GOT3 (cell line): ENCODE results near the gene CECR2.

Source experiments
- DNase-seq: peaks from one replicate; lab custom pipeline; 2025; ENCODE audit warnings: mixed read lengths; lab: John Stamatoyannopoulos, UW

The CECR2 gene

DNA sequence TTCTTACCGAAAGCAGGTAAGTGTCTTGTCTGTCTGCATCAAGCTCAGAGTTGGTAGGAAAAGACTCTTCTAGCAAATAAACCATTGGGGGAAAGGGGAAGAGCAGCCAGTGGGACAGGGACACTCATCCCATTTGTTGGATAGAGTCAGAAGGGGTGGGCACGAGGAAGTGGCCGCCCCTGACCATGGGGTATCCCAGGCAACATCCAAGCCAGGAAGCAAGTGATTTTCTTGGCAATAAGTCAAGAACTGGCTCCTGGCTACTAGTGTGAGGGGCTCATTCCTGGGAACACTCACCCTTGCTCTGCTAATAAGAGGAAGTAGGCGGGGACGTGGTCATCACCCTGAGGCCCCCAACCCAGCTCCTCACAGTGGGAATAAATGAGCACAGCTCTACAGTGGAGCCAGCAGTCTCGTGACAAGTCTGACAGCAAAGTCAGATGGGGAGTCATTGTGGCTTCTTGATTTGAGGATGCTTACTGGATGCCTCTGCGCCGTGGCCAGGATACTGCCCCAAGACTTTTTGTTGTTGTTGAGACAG, 200.8 kb downstream of the CECR2 start:
- DNase-seq: no peak

DNA sequence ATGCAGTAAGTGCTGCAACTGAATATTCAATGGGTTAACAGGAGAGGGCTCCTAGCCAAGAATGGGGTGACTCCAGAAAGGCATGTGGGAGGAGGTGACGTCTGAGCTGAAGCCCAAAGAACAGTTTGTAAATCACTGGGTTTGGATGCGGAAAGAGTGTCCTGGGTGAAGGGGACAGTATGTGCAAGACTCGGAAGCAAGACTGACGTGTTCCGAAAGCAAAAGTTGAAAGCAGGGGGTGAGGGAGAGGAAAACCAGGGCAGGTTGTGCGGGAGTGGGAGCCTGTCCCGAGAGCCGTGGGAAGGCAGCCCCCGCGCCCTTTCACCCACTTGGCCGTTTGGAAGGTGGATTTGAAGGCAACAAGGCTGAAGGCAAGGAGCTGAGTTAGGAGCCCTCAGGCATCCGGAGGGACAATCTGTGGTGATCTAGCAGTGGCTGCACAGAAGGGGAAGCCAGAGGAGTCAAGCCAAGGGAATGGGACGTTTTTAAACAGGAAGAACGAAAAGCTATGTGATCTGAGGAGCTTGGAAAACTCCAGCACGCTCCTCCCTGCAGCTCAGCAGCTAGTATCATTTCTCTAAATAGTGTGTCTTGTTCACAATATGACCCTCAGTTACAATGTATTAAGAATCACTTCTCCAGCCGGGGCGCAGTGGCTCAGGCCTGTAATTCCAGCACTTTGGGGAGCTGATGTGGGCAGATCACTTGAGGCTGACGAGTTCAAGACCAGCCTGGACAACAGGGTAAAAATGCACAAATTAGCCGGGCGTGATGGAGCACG, 201.8 kb downstream of the CECR2 start:
- no peak for DNase-seq

DNA sequence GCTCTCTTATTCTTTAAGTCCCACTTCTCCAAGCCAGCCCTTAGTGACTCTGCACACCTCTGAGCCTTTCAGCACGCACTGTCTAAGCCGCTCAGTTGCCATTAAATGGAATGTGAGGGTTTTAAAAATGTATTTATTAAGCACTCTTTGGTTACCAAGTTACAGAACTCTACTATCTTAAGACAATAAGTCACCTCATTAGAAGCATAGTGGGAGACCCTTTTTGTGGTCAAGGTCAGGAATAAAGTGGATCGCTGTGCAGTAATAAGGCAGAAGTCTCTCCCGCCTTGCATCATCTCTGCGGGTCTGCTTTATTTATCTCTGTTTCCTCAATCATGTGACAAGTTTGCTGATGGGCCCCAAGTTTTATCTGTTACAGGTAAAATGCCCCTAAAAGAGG, 205.9 kb downstream of the CECR2 start:
- DNase-seq: no peak

DNA sequence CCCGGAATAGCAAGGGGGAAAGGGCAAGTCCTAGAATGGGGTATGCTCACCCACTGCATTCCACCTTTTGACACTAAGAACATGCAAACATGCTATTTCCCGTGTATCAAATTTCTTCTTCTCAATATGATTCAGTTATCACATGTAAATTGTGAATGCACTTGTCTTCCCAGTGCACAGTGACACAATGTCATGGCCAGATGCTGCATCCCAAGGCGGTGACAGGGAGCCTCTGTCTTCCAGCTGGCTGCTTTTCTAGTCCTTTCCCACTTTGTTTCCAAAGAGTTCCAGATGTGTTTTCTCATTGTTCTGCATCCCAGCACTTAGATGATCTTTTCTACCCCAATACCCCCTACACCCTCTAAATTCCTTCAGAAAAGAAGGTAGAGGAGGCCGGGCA, 206.4 kb downstream of the CECR2 start:
- DNase-seq: no peak

DNA sequence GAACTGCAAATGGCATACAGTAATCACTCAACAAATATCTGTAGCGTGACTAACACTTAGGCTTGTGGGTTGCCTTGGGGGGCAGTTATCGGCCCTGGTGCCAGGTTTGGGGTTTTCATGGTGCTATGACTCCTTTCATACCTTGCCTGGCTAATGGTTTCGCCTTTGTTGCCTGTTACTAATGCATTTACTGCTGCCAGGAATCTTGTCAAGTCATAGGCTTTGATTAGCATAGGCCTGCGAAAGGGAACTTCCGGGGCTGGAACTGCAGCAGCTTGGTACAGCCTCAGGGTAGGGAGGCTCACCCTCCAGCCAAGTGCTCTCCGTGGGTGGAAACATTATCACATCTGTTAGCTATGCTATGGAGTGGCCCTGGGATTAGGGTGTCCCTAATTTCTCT, 207.2 kb downstream of the CECR2 start:
- no peak for DNase-seq

DNA sequence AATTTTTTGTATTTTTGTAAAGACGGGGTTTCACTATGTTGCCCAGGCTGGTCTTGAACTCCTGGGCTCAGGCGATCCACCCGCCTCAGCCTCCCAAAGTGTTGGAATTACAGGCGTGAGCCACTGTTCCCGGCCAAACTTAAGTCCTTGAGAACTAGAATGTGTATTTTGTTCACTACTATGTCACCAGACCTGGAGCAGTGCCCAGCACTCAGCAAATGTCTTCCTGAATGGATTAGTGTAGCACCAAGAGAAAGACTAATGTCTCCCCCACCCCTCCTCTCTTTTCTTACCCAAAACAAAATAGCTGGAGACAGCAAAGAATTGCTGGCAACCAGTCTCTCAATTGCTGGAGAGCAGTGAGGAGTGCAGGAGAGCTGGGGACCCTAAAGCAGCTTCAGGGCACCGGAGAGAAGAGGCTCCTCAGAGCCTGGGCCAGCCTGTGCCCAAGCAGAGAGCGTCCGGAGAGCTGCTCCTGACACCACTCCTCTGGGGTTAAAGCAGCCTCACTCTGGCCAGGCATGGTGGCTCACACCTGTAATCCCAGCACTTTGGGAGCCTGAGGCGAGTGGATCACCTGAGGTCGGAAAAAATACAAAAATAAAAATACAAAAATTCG, 209.0 kb downstream of the CECR2 start:
- DNase-seq: no peak

DNA sequence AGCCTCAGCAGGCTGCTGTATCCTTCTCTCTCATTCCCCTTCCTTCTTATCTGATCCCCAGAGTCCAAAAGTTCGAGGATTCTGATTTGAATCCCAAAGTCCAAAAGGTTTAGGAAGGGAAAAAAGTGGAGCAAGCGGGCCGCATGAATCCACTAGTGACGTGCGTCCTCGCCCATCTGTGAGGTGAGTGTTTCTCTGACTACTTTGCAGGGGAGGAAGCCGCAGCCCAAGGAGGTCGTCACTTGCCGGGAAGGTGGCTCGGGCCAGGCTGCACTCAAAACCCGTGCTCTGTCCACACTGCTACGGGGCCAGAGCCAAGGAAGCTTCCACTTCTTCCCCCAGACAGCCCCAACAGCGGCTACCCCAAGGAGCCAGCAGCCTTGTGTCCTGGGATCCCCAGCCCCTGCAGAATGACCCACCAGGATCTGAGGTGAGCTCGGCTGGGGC, 210.3 kb downstream of the CECR2 start:
- no peak for DNase-seq

DNA sequence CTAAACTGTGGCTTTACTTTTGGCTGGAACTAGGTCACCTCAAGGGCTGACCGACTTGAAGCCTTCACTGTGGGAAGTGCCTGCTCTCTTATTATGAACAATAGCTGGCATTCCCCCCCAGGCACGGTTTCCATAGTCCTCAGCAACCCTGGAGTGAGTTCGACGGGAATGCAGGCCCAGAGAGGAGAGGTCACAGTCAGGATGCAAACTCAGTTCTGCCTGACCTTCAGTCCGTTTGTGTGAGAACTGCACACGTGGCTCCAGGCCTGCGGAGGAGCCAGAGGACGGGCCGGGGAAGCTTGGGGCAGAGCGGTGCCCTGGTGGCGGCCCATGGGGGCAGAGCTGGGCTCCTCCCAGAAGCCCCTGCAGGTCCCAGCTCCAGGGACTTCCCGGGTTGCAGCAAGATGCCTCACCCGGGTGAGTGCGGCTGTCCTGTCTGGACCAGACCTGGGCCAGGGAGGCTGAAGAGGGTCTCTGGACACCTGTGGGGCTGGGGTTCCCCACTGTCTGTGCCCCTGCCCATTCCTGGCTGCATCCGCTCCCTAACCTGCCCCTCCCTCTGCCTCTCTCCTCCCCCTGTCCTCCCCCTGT, 211.3 kb downstream of the CECR2 start:
- no peak for DNase-seq

DNA sequence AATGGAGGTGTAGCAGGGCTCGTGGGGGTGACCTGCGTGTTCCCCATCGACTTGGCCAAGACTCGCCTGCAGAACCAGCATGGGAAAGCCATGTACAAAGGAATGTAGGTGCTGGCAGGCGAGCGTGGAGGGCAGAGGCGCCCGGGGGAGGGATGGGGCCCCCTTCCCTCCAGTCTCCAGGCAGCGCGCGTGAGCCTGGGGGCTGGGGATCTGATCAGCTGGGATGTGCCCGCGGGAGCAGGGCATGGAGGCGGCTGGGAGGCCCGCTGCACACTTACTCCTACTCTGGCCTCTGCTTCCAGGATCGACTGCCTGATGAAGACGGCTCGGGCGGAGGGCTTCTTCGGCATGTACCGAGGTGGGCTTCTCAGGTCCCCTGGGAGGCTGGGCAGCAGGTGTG, 211.8 kb downstream of the CECR2 start:
- no peak for DNase-seq

DNA sequence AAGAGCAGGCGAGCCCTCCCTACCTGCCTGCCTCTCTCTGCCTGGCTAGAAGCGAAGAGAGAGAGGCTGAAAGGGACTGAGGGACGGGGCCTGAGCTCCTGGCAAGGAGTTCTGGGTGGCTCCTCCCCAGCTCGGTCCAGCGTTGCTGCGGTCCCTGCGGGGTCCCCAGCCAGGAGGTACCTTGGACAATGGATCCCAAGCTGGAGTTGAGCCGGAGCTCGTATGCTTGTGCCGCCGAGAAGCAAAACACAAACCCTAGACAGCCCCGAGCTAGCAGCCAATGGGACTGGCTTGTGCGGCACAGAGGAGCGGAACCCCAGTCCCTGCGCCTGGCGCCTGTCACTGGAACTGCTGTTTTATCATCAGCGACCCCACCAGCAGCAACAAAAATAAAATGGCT, 212.4 kb downstream of the CECR2 start:
- DNase-seq: no peak

DNA sequence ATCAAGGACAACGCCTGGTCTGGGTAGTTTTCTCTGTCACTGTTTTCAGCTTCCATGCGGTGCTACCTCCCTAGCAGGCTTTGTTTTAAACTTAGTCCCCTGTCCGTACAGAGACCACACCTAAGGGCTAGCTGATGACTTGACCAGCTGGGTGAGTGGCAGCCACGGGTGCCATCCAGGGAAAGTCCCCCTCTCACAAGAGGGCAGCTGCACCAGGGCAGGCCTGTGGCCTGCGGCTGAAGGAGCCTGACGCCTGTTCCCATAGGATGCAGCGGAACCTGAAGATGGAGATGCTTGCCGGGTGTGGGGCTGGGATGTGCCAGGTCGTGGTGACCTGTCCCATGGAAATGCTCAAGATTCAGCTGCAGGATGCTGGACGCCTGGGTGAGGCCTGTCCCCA, 213.9 kb downstream of the CECR2 start:
- DNase-seq: no peak

DNA sequence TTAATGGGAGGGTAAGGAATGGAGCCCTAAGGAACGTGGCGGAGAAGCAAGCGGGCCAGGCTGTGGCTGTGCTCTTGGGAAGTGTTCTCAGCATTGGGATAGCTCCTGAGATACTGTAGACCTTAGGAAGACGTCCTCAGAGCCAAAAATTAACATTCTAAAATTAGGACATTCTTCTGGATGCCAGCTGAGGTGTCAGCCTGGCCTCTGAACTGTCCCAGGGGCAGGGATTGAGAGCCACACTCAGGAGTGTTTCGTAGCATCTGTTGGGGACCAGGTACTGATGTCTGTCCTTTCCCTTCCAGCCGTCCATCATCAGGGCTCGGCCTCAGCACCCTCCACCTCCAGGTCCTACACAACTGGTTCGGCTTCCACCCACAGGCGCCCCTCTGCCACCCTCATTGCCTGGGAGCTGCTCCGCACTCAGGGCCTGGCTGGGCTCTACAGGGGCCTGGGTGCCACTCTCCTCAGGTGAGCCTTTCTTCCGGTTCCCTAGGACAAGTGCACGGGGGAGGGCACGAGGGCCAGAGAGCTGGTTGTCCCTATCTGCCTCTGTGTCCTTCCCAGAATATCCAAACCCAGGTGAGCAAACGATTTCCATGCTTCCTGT, 217.7 kb downstream of the CECR2 start:
- no peak for DNase-seq

DNA sequence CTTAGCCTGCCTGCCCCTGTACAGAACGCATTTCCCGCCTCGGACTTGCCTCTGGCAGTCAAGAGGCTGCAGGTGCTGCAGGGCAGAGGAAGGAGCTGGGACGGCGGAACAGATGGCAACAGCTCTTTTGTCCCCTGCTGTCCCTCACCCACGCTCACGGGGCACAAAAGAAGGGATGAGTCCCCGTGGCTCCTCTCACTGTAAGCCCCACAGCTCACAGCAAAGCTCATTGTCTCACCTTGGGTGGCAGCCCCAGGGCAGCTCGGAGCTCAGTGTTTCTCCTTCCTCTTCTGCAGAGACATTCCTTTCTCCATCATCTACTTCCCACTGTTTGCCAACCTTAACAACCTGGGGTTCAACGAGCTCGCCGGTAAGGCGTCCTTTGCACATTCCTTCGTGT, 218.4 kb downstream of the CECR2 start:
- no peak for DNase-seq

DNA sequence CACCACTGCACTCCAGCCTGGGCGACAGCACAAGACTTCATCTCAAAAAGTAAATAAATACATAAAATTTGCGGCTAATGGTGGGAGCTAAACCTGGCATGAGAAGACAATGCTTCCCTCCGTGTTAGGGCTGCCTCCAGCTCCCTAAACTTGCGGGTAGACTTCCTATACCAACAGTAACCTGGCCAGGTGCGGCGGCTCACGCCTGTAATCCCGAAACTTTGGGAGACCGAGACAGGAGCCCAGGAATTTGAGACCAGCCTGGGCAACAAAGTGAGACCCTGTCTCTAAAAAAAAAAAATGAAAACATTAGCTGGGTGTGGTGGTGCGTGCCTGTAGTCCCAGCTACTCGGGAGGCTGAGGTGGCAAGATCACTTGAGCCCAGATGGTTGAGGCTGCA, 219.3 kb downstream of the CECR2 start:
- no peak for DNase-seq

DNA sequence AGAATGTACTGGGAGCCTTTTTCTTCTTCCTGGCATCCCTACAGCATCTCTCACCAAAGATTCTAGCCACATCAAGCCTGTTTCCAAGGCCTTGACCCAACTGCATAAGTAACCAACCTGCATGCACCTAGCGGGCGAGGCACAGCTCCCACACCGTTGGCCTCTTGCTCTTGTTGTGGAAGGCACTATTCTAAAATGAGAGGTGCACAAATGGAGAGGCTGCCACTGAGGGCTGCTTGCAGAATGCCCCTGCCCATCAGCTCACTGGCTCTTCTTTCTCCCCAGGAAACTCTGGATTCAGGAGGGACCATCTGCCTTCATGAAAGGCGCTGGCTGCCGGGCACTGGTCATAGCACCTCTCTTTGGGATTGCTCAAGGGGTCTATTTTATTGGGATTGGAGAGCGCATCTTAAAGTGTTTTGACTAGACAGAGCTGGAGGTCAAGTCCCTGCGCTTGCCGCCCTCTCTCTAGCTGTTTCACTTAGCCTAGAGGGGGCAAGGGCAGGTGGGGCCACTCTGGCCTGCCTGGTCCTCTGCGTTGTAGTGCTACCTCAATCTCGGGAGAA, 220.6 kb downstream of the CECR2 start:
- no peak for DNase-seq

DNA sequence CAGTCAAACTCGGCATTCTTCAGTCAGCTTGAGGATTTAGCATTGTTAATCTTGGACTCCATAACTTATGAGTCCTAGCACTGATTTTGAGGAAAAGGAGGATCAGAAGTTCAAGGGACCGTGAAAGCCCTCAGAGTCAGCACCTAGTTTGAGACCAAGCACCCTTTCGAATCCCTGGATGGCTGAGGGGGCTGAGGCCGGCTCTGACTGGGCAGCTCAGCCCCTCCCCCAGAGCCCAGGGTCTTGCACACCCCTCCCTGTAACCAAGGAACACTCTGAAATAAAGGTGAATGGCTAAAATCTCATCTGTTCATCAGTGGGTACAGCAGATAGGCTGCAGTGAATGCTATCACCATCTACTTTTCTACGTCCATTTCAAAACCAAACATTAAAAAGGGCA, 221.3 kb downstream of the CECR2 start:
- DNase-seq: no peak

DNA sequence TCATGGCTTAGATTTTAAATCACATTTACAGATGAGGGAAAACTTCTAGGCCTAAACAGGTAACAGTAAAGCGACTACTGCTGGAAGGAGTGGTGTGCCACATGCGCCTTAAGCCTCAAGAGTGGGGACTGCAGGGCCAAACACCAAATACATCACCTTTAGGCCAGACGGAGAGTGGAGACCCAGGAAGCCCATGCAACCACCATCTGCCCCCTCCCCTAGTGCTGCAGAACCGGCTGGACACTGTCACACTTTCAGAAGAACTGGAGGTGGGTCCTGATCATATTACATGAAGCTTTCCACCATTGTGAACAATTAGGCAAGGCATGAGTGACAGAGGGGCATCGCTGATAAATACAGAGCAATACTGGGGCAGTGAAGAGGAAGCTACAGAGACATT, 222.9 kb downstream of the CECR2 start:
- DNase-seq: no peak

DNA sequence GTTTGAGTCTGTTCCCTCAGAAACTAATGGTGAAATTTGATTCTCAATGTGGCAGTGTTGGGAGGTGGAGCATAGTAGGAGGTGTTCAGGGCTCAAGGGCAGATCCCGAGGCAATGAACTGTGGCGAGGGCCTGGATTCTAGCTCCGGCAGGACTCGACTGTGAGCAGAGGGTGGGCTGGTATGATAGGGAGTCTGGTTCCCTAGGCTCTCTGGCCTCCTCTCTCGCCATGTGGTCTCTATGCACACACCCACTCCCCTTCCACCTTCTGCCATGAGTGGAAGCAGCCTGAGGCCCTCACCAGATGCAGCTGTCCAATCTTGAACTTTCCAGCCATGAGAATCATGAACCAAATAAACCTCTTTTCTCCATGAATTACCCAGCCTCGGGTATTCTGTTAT, 227.0 kb downstream of the CECR2 start:
- no peak for DNase-seq

DNA sequence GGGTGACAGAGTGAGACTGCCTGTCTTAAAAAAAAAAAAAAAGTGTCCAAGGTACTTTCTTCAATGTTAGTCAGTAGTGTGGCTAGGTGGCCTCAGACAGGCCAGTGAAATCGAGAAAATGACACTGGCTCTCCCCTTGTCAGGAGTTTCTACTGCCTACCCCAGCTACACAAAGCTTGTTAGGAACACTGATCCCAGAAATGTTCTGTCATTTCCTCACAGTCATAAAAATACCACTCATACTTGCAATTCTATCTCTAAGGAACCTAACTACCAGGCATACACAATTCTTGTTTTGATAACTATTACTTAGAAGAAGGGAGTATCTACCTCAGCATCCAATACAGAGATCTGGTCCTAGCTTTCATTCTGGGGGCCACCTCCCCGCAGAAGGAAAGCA, 228.0 kb downstream of the CECR2 start:
- no peak for DNase-seq

DNA sequence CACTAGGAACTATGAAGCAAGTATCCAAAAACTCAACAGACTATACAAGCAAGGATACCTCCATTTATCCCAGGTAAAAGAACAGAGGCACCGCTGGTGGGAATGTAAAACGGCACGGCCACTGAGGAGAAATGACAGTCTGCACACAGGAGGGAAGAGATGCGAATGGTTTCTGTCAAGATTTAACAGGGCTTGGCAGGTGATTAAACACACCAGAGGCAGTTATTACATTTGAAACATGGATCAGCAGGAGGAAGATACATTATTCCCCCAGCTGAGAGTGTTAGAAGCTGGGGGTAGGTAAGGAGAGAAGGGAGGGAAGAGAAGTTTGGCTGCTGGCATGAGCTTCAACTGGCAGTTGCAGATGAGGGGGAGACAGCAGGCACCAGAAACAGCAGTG, 229.1 kb downstream of the CECR2 start:
- no peak for DNase-seq

DNA sequence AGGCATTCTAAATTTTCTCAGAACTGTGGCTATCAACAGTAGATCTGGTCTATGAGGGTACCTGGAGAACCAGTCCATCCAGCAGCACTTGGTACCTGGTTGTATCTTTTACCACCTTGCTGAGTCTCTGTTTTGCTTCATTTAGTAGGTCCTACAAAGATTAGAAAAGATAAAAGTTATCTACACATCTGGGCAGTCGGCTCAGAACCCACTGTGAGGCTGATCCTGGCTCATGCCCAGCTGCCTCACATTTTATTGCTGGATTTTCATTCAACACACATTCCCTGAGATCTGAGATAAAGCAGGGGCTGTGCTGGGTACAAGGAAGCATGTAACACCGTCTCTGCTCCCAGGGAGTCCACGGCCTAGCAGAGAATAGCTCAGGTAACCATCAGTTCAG, 231.8 kb downstream of the CECR2 start:
- no peak for DNase-seq

DNA sequence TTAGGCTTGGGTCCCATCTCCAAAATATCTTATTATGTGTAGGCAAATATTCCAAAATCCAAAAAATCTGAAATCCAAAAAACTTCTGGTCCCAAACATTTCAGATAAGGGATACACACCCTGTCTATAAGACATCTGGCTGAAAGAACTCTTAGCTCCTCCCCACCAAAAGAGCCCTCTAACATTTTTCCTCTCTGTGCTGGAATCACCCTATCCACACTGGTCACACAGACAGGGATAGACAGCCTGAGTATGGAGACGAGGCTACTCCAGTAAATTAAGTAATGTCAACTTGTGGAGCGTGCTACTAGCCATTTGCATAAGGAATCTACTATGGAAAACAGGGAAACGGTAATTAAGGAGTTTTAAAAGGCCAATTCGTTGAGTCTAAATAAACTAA, 234.4 kb downstream of the CECR2 start:
- no peak for DNase-seq

DNA sequence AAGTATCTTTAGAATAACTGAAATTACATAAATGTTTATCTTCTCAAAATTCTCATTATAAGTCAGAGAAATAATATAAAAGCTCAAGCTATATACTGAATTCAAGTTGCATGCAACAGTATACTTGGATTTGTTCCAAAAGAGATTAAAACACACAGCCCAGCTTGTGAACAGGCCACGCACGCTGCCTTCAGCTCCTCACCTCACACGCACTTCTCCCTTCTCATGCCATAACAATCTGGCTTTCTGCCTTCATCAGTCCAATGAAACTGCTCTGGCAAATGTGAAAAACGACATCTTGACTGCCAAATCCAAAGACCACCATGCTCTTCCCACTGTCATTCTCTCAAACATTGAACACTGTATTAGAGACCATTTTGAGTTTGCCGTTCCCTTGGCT, 237.2 kb downstream of the CECR2 start:
- DNase-seq: no peak
